K562 (cell line): ENCODE measurements around the gene POLD1. TPM values are rescaled to one million over a fixed set of nuclear protein-coding genes. Genes with fewer than 3 reads are reported as not detected.
A peak's percentile ranks its signal among the peaks of the same experiment; 100 is the strongest.

Experiments used
- ATF1 ChIP-seq, 2 experiments: fragments of 450-650 bp in 1 of 2; IDR thresholded peaks; 2 replicates each; pipeline ENCODE4 v1.6.1; 2016; ENCODE audit warnings: missing compliant biosample characterization in 1 of 2, missing genetic modification characterization in 1 of 2
- BACH1 ChIP-seq: fragments of 200-800 bp; sonication (Bioruptor generic); IDR thresholded peaks from 2 replicates; pipeline ENCODE4 v1.6.1; 2016; ENCODE audit warnings: missing genetic modification characterization, missing compliant biosample characterization
- CBX3 ChIP-seq, 2 experiments: IDR thresholded peaks; 1 replicate in 1 of 2; 2 replicates in 1 of 2; pipeline ENCODE4 v1.6.1; 2012; ENCODE audit warnings: inconsistent platforms in 2 of 2, low read length in 2 of 2, borderline replicate concordance in 1 of 2, control low read depth in 1 of 2
- CC2D1A ChIP-seq: fragments of 450-650 bp; IDR thresholded peaks from 2 replicates; pipeline ENCODE4 v1.6.1; 2017; ENCODE audit warnings: mild to moderate bottlenecking
- HDAC2 ChIP-seq: fragments of 450-650 bp; IDR thresholded peaks from 2 replicates; pipeline ENCODE4 v1.6.1; 2016; ENCODE audit warnings: mild to moderate bottlenecking
- HINFP ChIP-seq: fragments of 450-650 bp; conservative IDR thresholded peaks from 2 replicates; pipeline ENCODE4 v1.6.1; 2016; ENCODE audit warnings: missing genetic modification characterization, low read depth, mild to moderate bottlenecking, control low read depth, missing compliant biosample characterization
- HMGN3 ChIP-seq: IDR thresholded peaks from 2 replicates; pipeline ENCODE4 v1.6.1; 2011; ENCODE audit warnings: borderline replicate concordance, low read depth, mild to moderate bottlenecking, mixed read lengths, low read length; ENCODE audit not compliant: insufficient read length; ENCODE audit errors: extremely low read depth
- HNRNPH1 ChIP-seq: fragments of 200-400 bp; formaldehyde crosslinking; optimal IDR thresholded peaks from 2 replicates; pipeline ENCODE3; 2017; ENCODE audit warnings: low read depth, mild to moderate bottlenecking, low read length, moderate library complexity
- KLF13 ChIP-seq: fragments of 450-650 bp; IDR thresholded peaks from 2 replicates; pipeline ENCODE4 v1.6.1; 2016; ENCODE audit warnings: missing genetic modification characterization, low read depth, mild to moderate bottlenecking, missing compliant biosample characterization, moderate library complexity, borderline replicate concordance
- MBD2 ChIP-seq: sonication (generic); IDR thresholded peaks from 2 replicates; pipeline ENCODE4 v1.6.1; 2016; ENCODE audit warnings: low read depth, borderline replicate concordance
- POLR2AphosphoS2 ChIP-seq: IDR thresholded peaks from 2 replicates; pipeline ENCODE4 v1.6.1; 2012; ENCODE audit warnings: low read length, improper control_type of control experiment
- PPARD ChIP-seq: fragments of 250-450 bp; sonication (Bioruptor Pico); IDR thresholded peaks from 2 replicates; pipeline ENCODE4 v1.8.0; 2022; ENCODE audit warnings: inconsistent platforms, mild to moderate bottlenecking, moderate library complexity
- PTBP1 ChIP-seq: fragments of 200-400 bp; formaldehyde crosslinking; IDR thresholded peaks from 2 replicates; pipeline ENCODE4 v1.6.1; 2017; ENCODE audit warnings: low read depth, low read length
- SP2 ChIP-seq: IDR thresholded peaks from 2 replicates; pipeline ENCODE4 v1.6.1; 2011; ENCODE audit warnings: mild to moderate bottlenecking, low read depth, low read length, moderate library complexity; ENCODE audit not compliant: poor library complexity, severe bottlenecking; ENCODE audit errors: extremely low read depth
- SRSF9 ChIP-seq: fragments of 200-400 bp; formaldehyde crosslinking; IDR thresholded peaks from 2 replicates; pipeline ENCODE4 v1.6.1; 2017; ENCODE audit warnings: low read depth, low read length, borderline replicate concordance
- ZNF217 ChIP-seq: sonication (generic); formaldehyde crosslinking; IDR thresholded peaks from 2 replicates; pipeline ENCODE4 v1.8.0; 2022; ENCODE audit warnings: mild to moderate bottlenecking, missing genetic modification reagents
- ZNF324 ChIP-seq: fragments of 250-450 bp; sonication (Bioruptor Pico); IDR thresholded peaks from 2 replicates; pipeline ENCODE4 v1.4.0; 2020; ENCODE audit warnings: mild to moderate bottlenecking
- ZNF511 ChIP-seq: sonication (generic); formaldehyde crosslinking; IDR thresholded peaks from 2 replicates; pipeline ENCODE4 v1.8.0; 2022; ENCODE audit warnings: mild to moderate bottlenecking, missing genetic modification reagents
- ZNF518B ChIP-seq: fragments of 250-450 bp; sonication (Bioruptor Pico); IDR thresholded peaks from 2 replicates; pipeline ENCODE4 v1.5.0; 2021; ENCODE audit warnings: mild to moderate bottlenecking, moderate library complexity
- ZNF830 ChIP-seq: fragments of 250-450 bp; sonication (Bioruptor Pico); IDR thresholded peaks from 2 replicates; pipeline ENCODE4 v1.5.0; 2021; ENCODE audit warnings: mild to moderate bottlenecking
- polyA plus RNA-seq, 8 experiments: library from polyadenylated mRNA; depleted of rRNA in 4 of 8; stranded (reverse) in 5 of 8; unstranded in 3 of 8; fragments of >200 nt; fragmentation: Nextera tagmentation in 2 of 8; fragmentation: Illumina TruSeq in 1 of 8; extraction: Ambion mirVana in 2 of 8; extraction: Trizol in 1 of 8; gene quantifications; 2 replicates each; pipeline versions ENCODE4 v1.2.1 to v1.2.3, GENCODE V29; 2011 to 2014; ENCODE audit warnings: inconsistent platforms in 1 of 8, missing spikeins in 1 of 8
- total RNA-seq, 7 experiments: library from RNA; depleted of rRNA in 6 of 7; stranded (reverse); fragments of >200 nt in 6 of 7; fragmentation: Illumina TruSeq in 2 of 7; extraction: Trizol in 2 of 7; gene quantifications; 2 replicates each; pipeline versions ENCODE4 v1.2.1 to v1.2.3, GENCODE V29; 2011 to 2021; ENCODE audit warnings: low replicate concordance in 1 of 7

The POLD1 gene
- total and polyA plus RNA-seq, 9 of the 15 experiments (the other 6 are each of a cell fraction or from before 2014, with no cell fraction given), result 1.3 to 312 (median 47.8) TPM

GRCh38 chr19:50368649-50369570, 15.2 kb upstream of the POLD1 start (continued):
- no peak for TF ChIP-seq PPARD (CRISPR knock-in tag)
- no peak for TF ChIP-seq MBD2
- no peak for TF ChIP-seq HMGN3
- TF ChIP-seq POLR2AphosphoS2, result no peak
- TF ChIP-seq CC2D1A, result peak; percentile 56; the same call in 1 of the 2 replicates
- no peak for TF ChIP-seq ZNF518B (CRISPR knock-in tag)
- no peak for TF ChIP-seq ZNF830 (CRISPR knock-in tag)
- no peak for TF ChIP-seq PTBP1
- no peak for TF ChIP-seq SP2
- TF ChIP-seq KLF13, result no peak
- no peak; the same call in 1 of the 2 replicates for TF ChIP-seq HDAC2
- no peak for TF ChIP-seq ZNF217
- no peak for TF ChIP-seq HNRNPH1
- TF ChIP-seq ZNF511 (CRISPR knock-in tag), result no peak
- 0 out of 3 replicates have a peak, but pooled peaks of 1 of the 2 experiments have one; percentile 8 for TF ChIP-seq CBX3 (IDR thresholded peaks at IDR 0.05; ENCODE audit: borderline replicate concordance in 1 of 2, low read length in 2 of 2)
- TF ChIP-seq ATF1 (CRISPR knock-in tag; IDR thresholded peaks at IDR 0.05), result no peak
- TF ChIP-seq ATF1 (tag; IDR thresholded peaks at IDR 0.05), result no peak; the same call in 1 of the 2 replicates
- TF ChIP-seq ZNF324 (CRISPR knock-in tag), result no peak
- TF ChIP-seq BACH1 (tag), result no peak
- TF ChIP-seq HINFP (tag), result no peak
- no peak for TF ChIP-seq SRSF9
